HFFc6 (cell line): ENCODE measurements around the gene ZMIZ2. TPM values are rescaled to one million over a fixed set of nuclear protein-coding genes. Genes with fewer than 3 reads are reported as not detected.

Experiments used
- DNase-seq: peaks from one replicate; pipeline ENCODE4 v3.0.0-alpha.2; 2018
- H3K27ac Mint-ChIP-seq: 2 replicates; pipeline ENCODE4 v1.8.0; 2020; ENCODE audit warnings: mild to moderate bottlenecking, mixed read lengths
- H3K27me3 Mint-ChIP-seq: 2 replicates; pipeline ENCODE4 v1.8.0; 2021; ENCODE audit warnings: mild to moderate bottlenecking, moderate library complexity, mixed read lengths; ENCODE audit not compliant: insufficient read depth
- H3K36me3 Mint-ChIP-seq: 2 replicates; pipeline ENCODE4 v1.8.0; 2021; ENCODE audit warnings: low read depth, mixed read lengths
- H3K4me1 Mint-ChIP-seq: 2 replicates; pipeline ENCODE4 v1.8.0; 2020; ENCODE audit warnings: low read depth, mixed read lengths
- H3K4me3 Mint-ChIP-seq: 2 replicates; pipeline ENCODE4 v1.8.0; 2020; ENCODE audit warnings: mild to moderate bottlenecking, moderate library complexity, mixed read lengths
- H3K9me3 Mint-ChIP-seq: 2 replicates; pipeline ENCODE4 v1.8.0; 2020; ENCODE audit warnings: mild to moderate bottlenecking, mixed read lengths
- total RNA-seq, 6 experiments: library from RNA; stranded (reverse); fragmentation: NEBNext Ultra II Directional; extraction: Animal tissue kit (Norgen Biotek cat#: 25700); gene quantifications; 2 replicates in 1 of 6; 3 replicates in 5 of 6; pipeline ENCODE4 v1.2.3, GENCODE V29; 2021
- TF ChIP-seq, protein P1 (sequence below): fragments of 200-600 bp; sonication (generic); IDR thresholded peaks from 2 replicates; pipeline ENCODE4 v1.5.0; 2021; ENCODE audit warnings: antibody characterized with exemption, mild to moderate bottlenecking

ZMIZ2 gene
- total RNA-seq, 6 experiments from 2014 or later, result 33.2 to 42.4 (median 36.6) TPM

DNA sequence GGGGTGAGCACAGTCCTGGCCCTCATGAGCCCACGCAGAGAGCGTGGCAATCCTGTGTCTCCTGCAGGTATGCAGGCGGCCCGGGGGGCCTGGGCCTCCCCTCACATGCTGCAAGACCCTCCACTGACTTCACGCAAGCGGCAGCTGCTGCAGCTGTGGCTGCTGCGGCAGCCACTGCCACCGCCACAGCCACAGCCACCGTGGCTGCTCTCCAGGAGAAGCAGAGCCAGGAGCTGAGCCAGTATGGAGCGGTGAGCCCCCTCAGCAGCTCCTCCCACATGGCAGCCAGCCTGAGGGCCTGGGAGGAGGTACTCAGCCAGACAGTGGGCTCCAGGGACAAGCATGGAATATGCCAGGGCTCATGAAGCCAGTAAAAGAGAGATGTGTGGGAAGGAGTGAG lies 8.7 kb downstream of the ZMIZ2 start:
- H3K9me3 Mint-ChIP-seq, result no peaks in the 10 kb centered on the region
- no peak for DNase-seq
- no peak overlapping the region for H3K27ac Mint-ChIP-seq
- H3K27me3 Mint-ChIP-seq, result peaks cover under 1% of the 10 kb centered on the region
- H3K4me3 Mint-ChIP-seq, result no peak overlapping the region
- TF ChIP-seq, protein P1, sequence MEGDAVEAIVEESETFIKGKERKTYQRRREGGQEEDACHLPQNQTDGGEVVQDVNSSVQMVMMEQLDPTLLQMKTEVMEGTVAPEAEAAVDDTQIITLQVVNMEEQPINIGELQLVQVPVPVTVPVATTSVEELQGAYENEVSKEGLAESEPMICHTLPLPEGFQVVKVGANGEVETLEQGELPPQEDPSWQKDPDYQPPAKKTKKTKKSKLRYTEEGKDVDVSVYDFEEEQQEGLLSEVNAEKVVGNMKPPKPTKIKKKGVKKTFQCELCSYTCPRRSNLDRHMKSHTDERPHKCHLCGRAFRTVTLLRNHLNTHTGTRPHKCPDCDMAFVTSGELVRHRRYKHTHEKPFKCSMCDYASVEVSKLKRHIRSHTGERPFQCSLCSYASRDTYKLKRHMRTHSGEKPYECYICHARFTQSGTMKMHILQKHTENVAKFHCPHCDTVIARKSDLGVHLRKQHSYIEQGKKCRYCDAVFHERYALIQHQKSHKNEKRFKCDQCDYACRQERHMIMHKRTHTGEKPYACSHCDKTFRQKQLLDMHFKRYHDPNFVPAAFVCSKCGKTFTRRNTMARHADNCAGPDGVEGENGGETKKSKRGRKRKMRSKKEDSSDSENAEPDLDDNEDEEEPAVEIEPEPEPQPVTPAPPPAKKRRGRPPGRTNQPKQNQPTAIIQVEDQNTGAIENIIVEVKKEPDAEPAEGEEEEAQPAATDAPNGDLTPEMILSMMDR, result no peak
- no peaks in the 10 kb centered on the region for H3K4me1 Mint-ChIP-seq
- peaks cover 3% of the 10 kb centered on the region for H3K36me3 Mint-ChIP-seq

DNA sequence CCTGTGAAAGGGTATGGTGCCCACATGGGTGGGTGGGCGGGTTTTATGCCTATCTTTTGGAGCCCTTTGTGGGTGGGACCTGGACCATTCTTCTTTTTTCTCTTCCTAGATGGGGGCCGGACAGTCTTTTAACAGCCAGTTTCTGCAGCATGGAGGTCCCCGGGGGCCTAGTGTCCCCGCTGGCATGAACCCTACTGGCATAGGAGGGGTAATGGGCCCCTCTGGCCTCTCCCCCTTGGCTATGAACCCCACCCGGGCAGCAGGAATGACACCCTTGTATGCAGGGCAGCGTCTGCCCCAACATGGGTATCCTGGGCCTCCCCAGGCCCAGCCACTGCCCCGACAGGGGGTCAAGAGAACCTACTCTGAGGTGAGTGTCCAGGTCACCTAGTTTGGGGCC lies 9.1 kb downstream of the ZMIZ2 start:
- H3K27ac Mint-ChIP-seq, result no peak overlapping the region
- H3K4me1 Mint-ChIP-seq, result no peaks in the 10 kb centered on the region
- DNase-seq, result no peak
- H3K36me3 Mint-ChIP-seq, result peaks cover 5% of the 10 kb centered on the region
- H3K4me3 Mint-ChIP-seq, result no peak overlapping the region
- TF ChIP-seq, protein P1, result no peak
- peaks cover 2% of the 10 kb centered on the region for H3K27me3 Mint-ChIP-seq
- no peaks in the 10 kb centered on the region for H3K9me3 Mint-ChIP-seq

DNA sequence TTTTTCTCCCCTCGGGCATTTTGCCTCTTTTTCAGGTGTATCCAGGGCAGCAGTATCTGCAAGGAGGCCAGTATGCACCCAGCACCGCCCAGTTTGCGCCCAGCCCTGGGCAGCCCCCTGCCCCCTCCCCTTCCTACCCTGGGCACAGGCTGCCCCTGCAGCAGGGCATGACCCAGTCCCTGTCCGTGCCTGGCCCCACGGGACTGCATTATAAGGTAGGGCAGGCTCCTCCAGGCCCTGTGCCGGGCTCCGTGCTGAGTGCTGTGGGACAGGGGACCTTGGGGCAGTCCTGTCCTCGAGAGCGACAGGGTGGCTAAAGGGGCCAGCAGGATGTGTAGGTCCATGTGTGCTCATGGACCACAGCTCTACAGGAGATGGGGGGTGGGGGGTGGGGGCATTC lies 10.6 kb downstream of the ZMIZ2 start:
- Mint-ChIP-seq H3K4me1 (no peaks in the 10 kb centered on the region), H3K4me3 (no peak overlapping the region), H3K9me3 (no peaks in the 10 kb centered on the region), H3K27ac (no peak overlapping the region), H3K36me3 (peaks cover 11% of the 10 kb centered on the region), H3K27me3 (peaks cover 5% of the 10 kb centered on the region)
- DNase-seq, result no peak
- TF ChIP-seq, protein P1, result no peak

DNA sequence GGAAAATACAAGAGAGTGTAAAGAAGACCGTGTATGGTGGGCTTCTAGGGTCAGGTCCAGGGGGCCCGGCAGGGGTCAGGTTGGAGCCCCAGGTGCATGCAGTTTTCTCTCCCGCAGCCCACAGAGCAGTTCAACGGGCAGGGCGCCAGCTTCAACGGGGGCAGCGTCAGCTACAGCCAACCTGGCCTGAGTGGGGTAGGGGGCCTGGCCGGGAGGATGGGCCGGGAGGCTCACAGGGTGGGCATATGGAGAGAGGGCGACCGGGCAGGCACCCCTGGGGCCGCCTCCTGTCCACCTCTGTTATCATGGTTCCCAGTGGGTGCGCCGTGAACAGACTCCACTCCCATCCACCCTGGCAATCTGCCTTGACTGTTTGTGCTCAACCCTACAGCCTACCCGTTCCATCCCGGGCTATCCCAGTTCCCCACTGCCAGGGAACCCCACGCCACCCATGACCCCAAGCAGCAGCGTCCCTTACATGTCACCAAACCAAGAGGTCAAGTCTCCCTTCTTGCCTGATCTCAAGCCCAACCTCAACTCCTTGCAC lies 11.5 kb downstream of the ZMIZ2 start:
- Mint-ChIP-seq H3K36me3 (peaks cover 16% of the 10 kb centered on the region), H3K4me1 (no peaks in the 10 kb centered on the region), H3K9me3 (no peaks in the 10 kb centered on the region), H3K4me3 (no peak overlapping the region), H3K27ac (no peak overlapping the region; the same call in 1 of the 2 replicates), H3K27me3 (peaks cover 5% of the 10 kb centered on the region)
- DNase-seq, result no peak
- TF ChIP-seq, protein P1, result no peak

DNA sequence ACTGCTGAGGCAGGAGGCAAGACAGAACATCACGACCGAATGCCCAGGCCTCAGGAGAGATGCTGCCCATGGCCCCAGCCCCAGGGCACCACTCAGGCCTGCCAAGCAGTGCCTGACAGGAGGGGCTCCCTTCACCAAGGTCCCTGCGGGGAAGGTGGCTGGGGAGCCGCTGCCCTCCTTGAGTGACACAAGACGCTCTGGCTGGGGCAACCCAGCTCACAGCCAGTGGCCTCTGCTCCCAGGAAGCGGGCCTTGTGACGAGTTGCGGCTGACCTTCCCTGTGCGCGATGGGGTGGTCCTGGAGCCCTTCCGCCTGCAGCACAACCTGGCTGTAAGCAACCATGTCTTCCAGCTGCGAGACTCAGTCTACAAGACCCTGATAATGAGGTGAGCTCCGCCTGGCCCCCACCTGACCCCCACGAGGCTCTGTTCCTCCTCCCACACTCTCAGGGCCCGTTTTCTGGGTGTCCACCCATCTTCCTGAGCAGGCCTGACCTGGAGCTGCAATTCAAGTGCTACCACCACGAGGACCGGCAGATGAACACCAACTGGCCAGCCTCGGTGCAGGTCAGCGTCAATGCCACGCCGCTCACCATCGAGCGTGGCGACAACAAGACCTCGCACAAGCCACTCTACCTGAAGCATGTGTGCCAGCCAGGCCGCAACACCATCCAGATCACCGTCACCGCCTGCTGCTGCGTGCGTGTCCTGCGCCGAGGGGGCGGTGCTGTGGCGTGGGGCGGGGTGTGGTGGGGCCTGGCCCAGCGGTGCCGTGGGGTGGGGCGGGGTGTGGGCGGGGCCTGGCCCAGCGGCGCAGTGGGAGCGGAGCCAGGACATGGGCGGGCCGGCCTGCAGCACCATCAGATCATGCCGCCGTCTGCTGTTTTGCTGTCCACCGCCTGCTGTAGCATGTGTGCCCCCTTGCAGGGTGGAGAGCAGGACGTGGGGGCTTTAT lies 12.8 kb downstream of the ZMIZ2 start:
- Mint-ChIP-seq H3K4me3 (no peak overlapping the region), H3K27me3 (peaks cover 5% of the 10 kb centered on the region), H3K27ac (no peak overlapping the region), H3K9me3 (no peaks in the 10 kb centered on the region), H3K4me1 (no peaks in the 10 kb centered on the region), H3K36me3 (peaks cover 16% of the 10 kb centered on the region)
- TF ChIP-seq, protein P1, result no peak
- no peak for DNase-seq
